Chondrocyte (in vitro differentiated cells): Measurements from ENCODE around the gene SNRNP35. TPM values are rescaled to one million over a fixed set of nuclear protein-coding genes. Genes with fewer than 3 reads are reported as not detected.
A peak's percentile ranks its signal among the peaks of the same experiment; 100 is the strongest.
"Not testable (repeated sequence)": the region's sequence is repeated elsewhere in the genome, so short reads cannot be mapped to it uniquely, and the experiment has no call there.

ENCODE experiments used
- DNase-seq: peaks from one replicate; pipeline ENCODE4 v3.0.0; 2021; ENCODE audit warnings: mixed read lengths, low spot score
- H3K27ac Mint-ChIP-seq: one replicate; pipeline ENCODE4 v1.8.0; 2021; ENCODE audit warnings: mild to moderate bottlenecking, moderate library complexity, mixed read lengths; ENCODE audit not compliant: unreplicated experiment
- H3K27me3 Mint-ChIP-seq: 2 replicates; pipeline ENCODE4 v1.8.0; 2021; ENCODE audit warnings: low read depth, mixed read lengths
- H3K36me3 Mint-ChIP-seq: 2 replicates; pipeline ENCODE4 v1.8.0; 2021; ENCODE audit warnings: low read depth, mixed read lengths
- H3K4me1 Mint-ChIP-seq: 2 replicates; pipeline ENCODE4 v1.8.0; 2021; ENCODE audit warnings: low read depth, mild to moderate bottlenecking, mixed read lengths
- H3K4me3 Mint-ChIP-seq: one replicate; pipeline ENCODE4 v1.8.0; 2021; ENCODE audit warnings: mild to moderate bottlenecking, moderate library complexity, mixed read lengths; ENCODE audit not compliant: unreplicated experiment
- H3K9me3 Mint-ChIP-seq: 2 replicates; pipeline ENCODE4 v1.8.0; 2021; ENCODE audit warnings: low read depth, mixed read lengths
- CTCF ChIP-seq: fragments of 200-600 bp; sonication (generic); IDR thresholded peaks from 2 replicates; pipeline ENCODE4 v1.5.0; 2021; ENCODE audit warnings: antibody characterized with exemption, mild to moderate bottlenecking, moderate library complexity
- total RNA-seq: library from RNA; stranded (reverse); gene quantifications from 3 replicates; pipeline ENCODE4 v1.2.1, GENCODE V29; 2021

The SNRNP35 gene
- total RNA-seq, 1 donor from 2014 or later: 9.2 TPM

DNA sequence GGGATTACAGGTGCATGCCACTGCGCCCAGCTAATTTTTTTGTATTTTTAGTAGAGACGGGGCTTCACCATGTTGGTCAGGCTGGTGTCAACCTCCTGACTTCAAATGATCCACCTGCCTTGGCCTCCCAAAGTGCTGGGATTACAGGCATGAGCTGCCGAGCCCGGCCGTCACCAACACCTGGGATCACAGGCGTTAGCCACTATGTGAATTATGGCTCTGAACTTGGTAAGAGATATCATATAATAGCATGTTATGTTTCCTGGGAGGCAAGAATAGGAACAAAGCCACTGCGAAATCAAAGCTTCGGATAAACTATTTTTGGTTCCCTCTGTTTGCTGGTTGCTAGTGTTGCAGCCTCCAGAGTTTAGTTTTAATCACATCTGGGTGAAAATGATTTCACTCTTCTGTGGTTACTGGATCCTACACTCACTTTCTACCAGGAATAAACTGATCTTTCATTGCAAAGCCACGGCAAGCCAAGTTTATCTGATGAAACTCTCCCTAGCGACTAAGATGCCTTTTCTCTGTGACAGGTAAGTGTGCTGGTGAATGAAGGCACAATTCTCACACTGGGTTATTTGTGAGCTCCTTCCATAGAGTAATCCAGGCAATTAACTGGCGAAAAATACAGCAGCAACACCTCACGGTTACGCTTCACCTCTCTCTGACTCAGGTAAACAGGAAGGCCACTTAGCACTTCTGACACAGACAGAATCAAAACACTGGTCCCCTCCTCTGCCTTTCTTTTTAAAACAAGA, 16.7 kb downstream of the SNRNP35 start:
- H3K36me3 Mint-ChIP-seq: peaks cover 31% of the 10 kb centered on the region

GRCh38 chr12:123475246-123475703, 17.3 kb downstream of the SNRNP35 start:
- Mint-ChIP-seq H3K27ac (no peak overlapping the region), H3K4me3 (no peak overlapping the region), H3K9me3 (no peaks in the 10 kb centered on the region), H3K4me1 (peaks cover 50% of the 10 kb centered on the region), H3K36me3 (peaks cover 32% of the 10 kb centered on the region), H3K27me3 (no peaks in the 10 kb centered on the region)
- no peak for DNase-seq
- TF ChIP-seq CTCF: no peak

More for the DNA sequence above, 16.7 kb downstream of the SNRNP35 start:
- Mint-ChIP-seq H3K4me3 (no peak overlapping the region), H3K4me1 (peaks cover 44% of the 10 kb centered on the region), H3K27ac (no peak overlapping the region), H3K27me3 (no peaks in the 10 kb centered on the region), H3K9me3 (no peaks in the 10 kb centered on the region)
- DNase-seq: no peak
- no peak for TF ChIP-seq CTCF

- H3K27ac Mint-ChIP-seq: peak overlapping the region; percentile 99
- no peak for DNase-seq
- no peak for TF ChIP-seq CTCF
- H3K9me3 Mint-ChIP-seq: no peaks in the 10 kb centered on the region
- peaks cover 21% of the 10 kb centered on the region for H3K36me3 Mint-ChIP-seq
- no peak overlapping the region for H3K4me3 Mint-ChIP-seq
- no peaks in the 10 kb centered on the region for H3K27me3 Mint-ChIP-seq
- H3K4me1 Mint-ChIP-seq: peaks cover 48% of the 10 kb centered on the region
Observed at GRCh38 chr12:123478069-123478468, 20.1 kb downstream of the SNRNP35 start.

DNA sequence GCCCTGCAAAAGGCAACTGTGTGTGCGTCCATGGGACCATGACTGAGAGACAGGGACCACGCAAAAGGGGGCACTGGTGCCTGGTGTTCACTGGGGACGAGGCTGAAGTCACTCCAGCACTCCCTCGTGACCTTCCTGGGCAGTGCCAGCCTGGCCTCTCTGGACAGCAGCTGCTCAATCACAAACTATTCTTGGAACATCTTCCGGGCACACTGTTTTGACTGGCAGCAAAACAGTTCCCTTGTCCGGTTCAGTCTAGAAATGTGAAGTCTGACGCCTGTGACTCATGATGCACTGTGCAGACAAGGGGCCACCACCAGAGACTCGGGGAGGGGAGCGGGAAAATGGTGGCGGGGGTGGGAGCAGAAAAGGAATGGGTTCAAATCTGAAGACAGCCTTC, 20.8 kb downstream of the SNRNP35 start:
- peaks cover 53% of the 10 kb centered on the region for H3K4me1 Mint-ChIP-seq
- no peak for DNase-seq
- peak; percentile 19 for TF ChIP-seq CTCF
- H3K27ac Mint-ChIP-seq: peak overlapping the region; percentile 99
- peak overlapping the region; percentile 10 for H3K4me3 Mint-ChIP-seq
- H3K9me3 Mint-ChIP-seq: no peaks in the 10 kb centered on the region
- H3K27me3 Mint-ChIP-seq: no peaks in the 10 kb centered on the region
- peaks cover 23% of the 10 kb centered on the region for H3K36me3 Mint-ChIP-seq

- peak overlapping the region; percentile 21 for H3K4me3 Mint-ChIP-seq
Observed at GRCh38 chr12:123479442-123480180, 21.7 kb downstream of the SNRNP35 start.

DNA sequence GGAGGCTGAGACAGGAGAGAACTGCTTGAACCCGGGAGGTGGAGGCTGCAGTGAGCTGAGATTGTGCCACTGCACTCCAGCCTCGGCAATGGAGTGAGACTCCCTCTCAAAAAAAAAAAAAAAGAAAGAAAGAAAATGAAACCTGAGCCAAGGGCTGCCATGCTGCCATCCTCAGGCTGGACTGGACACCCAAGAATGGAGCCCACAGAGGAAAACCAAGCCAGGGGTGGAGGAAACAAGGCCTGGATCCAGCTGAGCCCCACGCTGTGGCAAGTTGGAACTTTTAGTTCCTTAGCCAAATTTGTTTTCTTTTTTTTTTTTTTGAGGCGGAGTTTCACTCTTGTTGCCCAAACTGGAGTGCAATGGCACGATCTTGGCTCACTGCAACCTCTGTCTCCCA, 23.3 kb downstream of the SNRNP35 start:
- peaks cover 61% of the 10 kb centered on the region for H3K4me1 Mint-ChIP-seq
- not testable (repeated sequence) for H3K27me3 Mint-ChIP-seq, DNase-seq, H3K9me3 Mint-ChIP-seq, H3K4me3 Mint-ChIP-seq
- H3K27ac Mint-ChIP-seq: peak overlapping the region; percentile 99
- peaks cover 18% of the 10 kb centered on the region for H3K36me3 Mint-ChIP-seq

More at GRCh38 chr12:123479442-123480180, 21.7 kb downstream of the SNRNP35 start:
- H3K36me3 Mint-ChIP-seq: peaks cover 22% of the 10 kb centered on the region
- H3K27me3 Mint-ChIP-seq: no peaks in the 10 kb centered on the region
- H3K4me1 Mint-ChIP-seq: peaks cover 61% of the 10 kb centered on the region
- no peak for TF ChIP-seq CTCF
- no peak for DNase-seq
- H3K27ac Mint-ChIP-seq: peak overlapping the region; percentile 99
- no peaks in the 10 kb centered on the region for H3K9me3 Mint-ChIP-seq
